IMR-90 (cell line): Measurements from ENCODE around the gene HOTAIR. TPM values are rescaled to one million over a fixed set of nuclear protein-coding genes. Genes with fewer than 3 reads are reported as not detected.

Experiments used
- ATAC-seq: fragments of 200-7000 bp; cut with Tn5 transposase; 2 replicates; pipeline ENCODE4 v1.9.1; 2020; ENCODE audit warnings: low read depth, mild to moderate bottlenecking, moderate library complexity
- BruUV-seq: library from RNA; stranded (reverse); fragments of 400-500 nt; replicated peaks from 2 replicates; lab custom pipeline; 2021; lab: Mats Ljungman, UMichigan
- CTCF ChIA-PET: fragments of 300-600 bp; formaldehyde crosslinking; extraction: SDS; loops from one replicate; lab custom pipeline; 2021; ENCODE audit warnings: antibody characterized with exemption; lab: Yijun Ruan, JAX
- POLR2A ChIA-PET: fragments of 300-600 bp; sonication (Branson Sonifier 250); formaldehyde crosslinking; loops from one replicate; lab custom pipeline; 2022; ENCODE audit warnings: antibody characterized with exemption; ENCODE audit not compliant: unreplicated experiment; lab: Charles Lee
- DNase-seq: peaks from one replicate; pipeline ENCODE4 v3.0.0; 2013
- H2AFZ ChIP-seq: replicated peaks from 2 replicates; pipeline ENCODE3; 2013; ENCODE audit warnings: low read length, mild to moderate bottlenecking; ENCODE audit not compliant: poor library complexity
- H2AK5ac ChIP-seq: 2 replicates; pipeline ENCODE4 v1.6.1; 2013; ENCODE audit warnings: low read depth, low read length, inconsistent platforms
- H2AK9ac ChIP-seq: replicated peaks from 2 replicates; pipeline ENCODE3; 2013; ENCODE audit warnings: mild to moderate bottlenecking, low read depth, low read length, moderate library complexity; ENCODE audit not compliant: poor library complexity
- H2BK120ac ChIP-seq: 2 replicates; pipeline ENCODE4 v1.6.1; 2013; ENCODE audit warnings: low read depth, low read length, inconsistent platforms
- H2BK15ac ChIP-seq: 3 replicates; pipeline ENCODE4 v1.6.1; 2013; ENCODE audit warnings: low read depth, low read length, inconsistent platforms
- H2BK20ac ChIP-seq: 2 replicates; pipeline ENCODE4 v1.6.1; 2013; ENCODE audit warnings: low read depth, mild to moderate bottlenecking, inconsistent platforms, low read length, moderate library complexity
- H2BK5ac ChIP-seq: 2 replicates; pipeline ENCODE4 v1.6.1; 2013; ENCODE audit warnings: mild to moderate bottlenecking, low read depth, low read length, inconsistent platforms; ENCODE audit not compliant: poor library complexity, severe bottlenecking
- H3K14ac ChIP-seq: replicated peaks from 2 replicates; pipeline ENCODE4 v1.6.1; 2013; ENCODE audit warnings: low read depth, low read length, inconsistent platforms
- H3K18ac ChIP-seq: 2 replicates; pipeline ENCODE4 v1.6.1; 2013; ENCODE audit warnings: low read depth, low read length, control low read depth
- H3K23ac ChIP-seq: 2 replicates; pipeline ENCODE4 v1.6.1; 2013; ENCODE audit warnings: low read depth, low read length, inconsistent platforms
- H3K27ac ChIP-seq: 2 replicates; pipeline ENCODE4 v1.5.1; 2013; ENCODE audit warnings: mild to moderate bottlenecking, control low read depth, low read length; ENCODE audit not compliant: insufficient read depth
- H3K27me3 ChIP-seq: 2 replicates; pipeline ENCODE4 v1.6.1; 2013; ENCODE audit warnings: low read length; ENCODE audit not compliant: control insufficient read depth, insufficient read depth
- H3K36me3 ChIP-seq: 2 replicates; pipeline ENCODE4 v1.6.1; 2013; ENCODE audit warnings: low read length, mixed read lengths; ENCODE audit not compliant: control insufficient read depth, insufficient read depth
- H3K4ac ChIP-seq: 2 replicates; pipeline ENCODE4 v1.6.1; 2013; ENCODE audit warnings: low read depth, low read length, inconsistent platforms
- H3K4me1 ChIP-seq: 2 replicates; pipeline ENCODE4 v1.6.1; 2013; ENCODE audit warnings: low read length, mixed read lengths; ENCODE audit not compliant: control insufficient read depth, insufficient read depth
- H3K4me2 ChIP-seq: 2 replicates; pipeline ENCODE4 v1.6.1; 2013; ENCODE audit warnings: low read depth, mild to moderate bottlenecking, control low read depth, low read length, moderate library complexity
- H3K4me3 ChIP-seq: 2 replicates; pipeline ENCODE4 v1.5.1; 2013; ENCODE audit warnings: low read depth, mild to moderate bottlenecking, control low read depth, low read length, moderate library complexity; ENCODE audit not compliant: insufficient read depth
- H3K56ac ChIP-seq: 2 replicates; pipeline ENCODE4 v1.6.1; 2013; ENCODE audit warnings: low read length, inconsistent platforms; ENCODE audit not compliant: insufficient read depth; ENCODE audit errors: extremely low read depth
- H3K79me1 ChIP-seq, 2 experiments: 2 replicates each; pipeline ENCODE4 v1.6.1; 2013; ENCODE audit warnings: low read length in 2 of 2, inconsistent platforms in 1 of 2, low read depth in 1 of 2
- H3K9ac ChIP-seq: 2 replicates; pipeline ENCODE4 v1.6.1; 2013; ENCODE audit warnings: low read depth, low read length, control low read depth
- H3K9me1 ChIP-seq: 2 replicates; pipeline ENCODE4 v1.6.1; 2013; ENCODE audit warnings: low read length, inconsistent platforms; ENCODE audit not compliant: insufficient read depth
- H3K9me3 ChIP-seq: 2 replicates; pipeline ENCODE4 v1.6.1; 2013; ENCODE audit warnings: low read length; ENCODE audit not compliant: control insufficient read depth, insufficient read depth
- H4K20me1 ChIP-seq: 2 replicates; pipeline ENCODE4 v1.6.1; 2013; ENCODE audit warnings: low read length, inconsistent platforms; ENCODE audit not compliant: insufficient read depth
- H4K5ac ChIP-seq: 2 replicates; pipeline ENCODE4 v1.6.1; 2013; ENCODE audit warnings: mild to moderate bottlenecking, low read depth, low read length, control low read depth
- H4K8ac ChIP-seq, 2 experiments: 2 replicates each; pipeline ENCODE4 v1.6.1; 2013; ENCODE audit warnings: low read depth in 2 of 2, low read length in 2 of 2, control low read depth in 1 of 2, inconsistent platforms in 1 of 2
- H4K91ac ChIP-seq: 2 replicates; pipeline ENCODE4 v1.6.1; 2013; ENCODE audit warnings: low read depth, low read length, inconsistent platforms; ENCODE audit not compliant: insufficient read depth
- BHLHE40 ChIP-seq: fragments of 150-350 bp; IDR thresholded peaks from 2 replicates; pipeline ENCODE4 v1.6.1; 2016; ENCODE audit warnings: mild to moderate bottlenecking, low read depth, low read length
- CHD1 ChIP-seq: IDR thresholded peaks from 2 replicates; pipeline ENCODE4 v1.6.1; 2012; ENCODE audit warnings: low read depth, low read length, improper control_type of control experiment
- CTCF ChIP-seq: conservative IDR thresholded peaks from 2 replicates; pipeline ENCODE4 v1.5.1; 2012; ENCODE audit warnings: mild to moderate bottlenecking, low read depth, low read length, improper control_type of control experiment
- FOS ChIP-seq: fragments of 150-350 bp; IDR thresholded peaks from 2 replicates; pipeline ENCODE4 v1.6.1; 2016; ENCODE audit warnings: low read depth, low read length
- MAFK ChIP-seq: IDR thresholded peaks from 2 replicates; pipeline ENCODE4 v1.6.1; 2012; ENCODE audit warnings: low read depth, low read length, improper control_type of control experiment
- MAZ ChIP-seq: IDR thresholded peaks from 2 replicates; pipeline ENCODE4 v1.6.1; 2012; ENCODE audit warnings: low read depth, mild to moderate bottlenecking, low read length, improper control_type of control experiment, moderate library complexity, borderline replicate concordance
- NFE2L2 ChIP-seq: fragments of 150-350 bp; IDR thresholded peaks from 2 replicates; pipeline ENCODE4 v1.6.1; 2016; ENCODE audit warnings: low read depth, mild to moderate bottlenecking, low read length
- POLR2A ChIP-seq: IDR thresholded peaks from 2 replicates; pipeline ENCODE4 v1.6.1; 2012; ENCODE audit warnings: mild to moderate bottlenecking, low read depth, low read length
- RCOR1 ChIP-seq: IDR thresholded peaks from 2 replicates; pipeline ENCODE4 v1.6.1; 2012; ENCODE audit warnings: mild to moderate bottlenecking, low read length, improper control_type of control experiment; ENCODE audit not compliant: insufficient replicate concordance
- USF2 ChIP-seq: fragments of 150-350 bp; IDR thresholded peaks from 2 replicates; pipeline ENCODE4 v1.6.1; 2017; ENCODE audit warnings: mild to moderate bottlenecking, antibody characterized with exemption, low read length, low read depth
- WGBS, 2 experiments: methylation state at CpG; one replicate each; pipeline versions ENCODE4 v1.1.5 to v1.1.7; 2013; ENCODE audit warnings: missing lambda C conversion rate in 2 of 2; ENCODE audit not compliant: insufficient read length in 1 of 2; ENCODE audit errors: extremely low coverage in 2 of 2; 5-methylcytosine and 5-hydroxymethylcytosine counted together
- dilution Hi-C: fragments of 300-500 bp; cut with HindIII; formaldehyde crosslinking; loops from one replicate; pipeline ENCODE4 v1.14.3; 2018; ENCODE audit warnings: low sequenced_read_pairs; ENCODE audit not compliant: unreplicated experiment
- in situ Hi-C: fragments of 300-500 bp; cut with MboI; formaldehyde crosslinking; loops from 3 replicates; pipeline ENCODE4 v1.14.3; 2019; ENCODE audit warnings: low sequenced_read_pairs, inconsistent platforms, mixed read lengths
- intact Hi-C: fragments of 100-400 bp; cut with micrococcal nuclease; formaldehyde crosslinking; loops from 2 replicates; pipeline ENCODE4 v1.10.0; 2022
- polyA plus RNA-seq, 3 experiments: library from polyadenylated mRNA; depleted of rRNA; stranded (reverse); fragments of >200 nt; gene quantifications; 2 replicates each; pipeline ENCODE4 v1.2.3, GENCODE V29; 2012; ENCODE audit warnings: low replicate concordance in 1 of 3
- total RNA-seq: library from RNA; depleted of rRNA; stranded (reverse); fragments of >200 nt; gene quantifications from 2 replicates; pipeline ENCODE4 v1.2.3, GENCODE V29; 2012

Gene HOTAIR
- total and polyA plus RNA-seq, 2 of the 4 experiments (the other 2 are of a cell fraction) = not detected

GRCh38 chr12:53994264-53995001, 19.7 kb upstream of the HOTAIR start (continued):
- TF ChIP-seq CHD1 = no peak
- TF ChIP-seq MAZ = no peak
- TF ChIP-seq NFE2L2 = no peak
- no peak for TF ChIP-seq MAFK
- TF ChIP-seq POLR2A = no peak
- TF ChIP-seq FOS = no peak

DNA sequence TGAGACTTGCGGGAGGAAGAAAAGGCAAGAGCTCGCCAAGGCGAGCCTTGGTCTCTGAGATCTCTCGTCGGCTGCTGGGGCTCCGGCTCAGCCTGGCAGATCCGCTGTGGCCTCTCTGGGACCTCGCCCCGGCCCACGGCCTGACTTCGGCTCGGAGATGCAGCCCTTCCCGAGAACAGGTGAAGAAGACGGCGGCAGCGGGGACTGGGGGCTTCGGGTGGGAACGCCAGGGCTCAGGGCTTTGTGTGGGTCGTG, 19.2 kb upstream of the HOTAIR start:
- ATAC-seq = no peak
- H3K4me1 ChIP-seq = peaks cover 3% of the 10 kb centered on the region; the same call in 1 of the 2 replicates
- CTCF ChIA-PET = no interaction called here
- no TSS peak for BruUV-seq
- H4K20me1 ChIP-seq = no peaks in the 10 kb centered on the region; the same call in 1 of the 2 replicates
- DNase-seq = no peak
- H3K79me1 ChIP-seq = no peaks in the 10 kb centered on the region
- no peaks in the 10 kb centered on the region for H3K36me3 ChIP-seq
- no peak overlapping the region for H4K5ac ChIP-seq
- H3K4me2 ChIP-seq = no peak overlapping the region
- no peak overlapping the region for H3K56ac ChIP-seq
- H3K23ac ChIP-seq = no peak overlapping the region
- 4% methylated on average over 10 of the region's 19 CpGs; no CpG with 5 or more reads in 1 of the 2 experiments for WGBS, 2 experiments
- H3K14ac ChIP-seq = no peak overlapping the region
- no peak overlapping the region for H2BK15ac ChIP-seq
- H3K9me1 ChIP-seq = no peaks in the 10 kb centered on the region
- peaks cover 19% of the 10 kb centered on the region for H3K9me3 ChIP-seq
- H2BK20ac ChIP-seq = no peak overlapping the region
- H4K8ac ChIP-seq = no peak overlapping the region
- no peak overlapping the region for H3K4me3 ChIP-seq
- peaks cover 98% of the 10 kb centered on the region for H3K27me3 ChIP-seq
- no peak overlapping the region for H4K91ac ChIP-seq
- H2BK5ac ChIP-seq = no peak overlapping the region
- H3K9ac ChIP-seq = no peak overlapping the region
- POLR2A ChIA-PET = no interaction called here
- dilution Hi-C loops (no loop called here), intact Hi-C loops (no loop called here), in situ Hi-C loops (loop anchor here (10.0 kb wide), 2 partner anchors 229 to 381 kb away; no protein-coding TSS in a partner anchor)
- H3K27ac ChIP-seq = no peak overlapping the region
- H2AK9ac ChIP-seq = no peak overlapping the region
- H2AFZ ChIP-seq = no peak overlapping the region
- no peak overlapping the region for H3K4ac ChIP-seq
- no peak overlapping the region for H3K18ac ChIP-seq
- TF ChIP-seq USF2 (no peak), RCOR1 (no peak), CTCF (no peak), BHLHE40 (no peak)
- no peak overlapping the region for H2AK5ac ChIP-seq
- no peak overlapping the region for H2BK120ac ChIP-seq
